A549 (cell line): ENCODE measurements around the gene AHR. TPM values are rescaled to one million over a fixed set of nuclear protein-coding genes. Genes with fewer than 3 reads are reported as not detected.
A peak's percentile ranks its signal among the peaks of the same experiment; 100 is the strongest.

Experiments used
- ATOH8 ChIP-seq: fragments of 250-450 bp; sonication (Bioruptor Pico); IDR thresholded peaks from 2 replicates; pipeline ENCODE4 v1.5.0; 2020; ENCODE audit warnings: low read depth, mild to moderate bottlenecking, moderate library complexity
- CBX2 ChIP-seq: fragments of 200-600 bp; sonication (generic); IDR thresholded peaks from 2 replicates; pipeline ENCODE4 v1.6.1; 2016; ENCODE audit warnings: low read depth, mild to moderate bottlenecking, borderline replicate concordance
- CHD2 ChIP-seq: fragments of 150-350 bp; IDR thresholded peaks from 2 replicates; pipeline ENCODE4 v1.6.1; 2014; ENCODE audit warnings: low read length; ENCODE audit not compliant: partially characterized antibody
- CHD4 ChIP-seq: fragments of 200-600 bp; sonication (generic); IDR thresholded peaks from 2 replicates; pipeline ENCODE4 v1.6.1; 2016; ENCODE audit warnings: antibody characterized with exemption, mild to moderate bottlenecking, borderline replicate concordance
- CTCF ChIP-seq: fragments of >200 bp; sonication (Bioruptor Twin); formaldehyde crosslinking; IDR thresholded peaks from 3 replicates; pipeline ENCODE4 v1.5.1; 2016
- FOSL2 ChIP-seq, 2 experiments: fragments of 450-650 bp in 1 of 2; fragments of >200 bp in 1 of 2; sonication (Bioruptor Twin) in 1 of 2; formaldehyde crosslinking; IDR thresholded peaks; 2 replicates each; pipeline versions ENCODE4 v1.5.0 to v1.6.1; 2016 to 2020; ENCODE audit warnings: mild to moderate bottlenecking in 1 of 2, moderate library complexity in 1 of 2
- GATA3 ChIP-seq: IDR thresholded peaks from 2 replicates; pipeline ENCODE4 v1.6.1; 2012; ENCODE audit warnings: borderline replicate concordance
- HES2 ChIP-seq: fragments of >200 bp; sonication (Bioruptor Twin); formaldehyde crosslinking; IDR thresholded peaks from 2 replicates; pipeline ENCODE4 v1.6.1; 2016
- HMGXB4 ChIP-seq: fragments of 250-450 bp; sonication (Bioruptor Pico); IDR thresholded peaks from 2 replicates; pipeline ENCODE4 v1.5.0; 2021; ENCODE audit warnings: mild to moderate bottlenecking, moderate library complexity, borderline replicate concordance
- HOXA7 ChIP-seq: fragments of 250-450 bp; sonication (Bioruptor Pico); IDR thresholded peaks from 2 replicates; pipeline ENCODE4 v1.5.0; 2020; ENCODE audit warnings: mild to moderate bottlenecking, moderate library complexity
- JUN ChIP-seq, 2 experiments: fragments of >200 bp; sonication (Bioruptor Twin); formaldehyde crosslinking; IDR thresholded peaks; 2 replicates in 1 of 2; 3 replicates in 1 of 2; pipeline ENCODE4 v1.6.1; 2016 to 2017
- JUNB ChIP-seq: fragments of >200 bp; sonication (Bioruptor Twin); formaldehyde crosslinking; IDR thresholded peaks from 2 replicates; pipeline ENCODE4 v1.6.1; 2016
- KDM1A ChIP-seq: fragments of 200-600 bp; sonication (generic); IDR thresholded peaks from 2 replicates; pipeline ENCODE4 v1.6.1; 2016; ENCODE audit warnings: low read depth, mild to moderate bottlenecking
- MAFK ChIP-seq: fragments of 450-650 bp; IDR thresholded peaks from 2 replicates; pipeline ENCODE4 v1.6.1; 2014; ENCODE audit not compliant: partially characterized antibody
- NFE2L2 ChIP-seq: fragments of 150-350 bp; conservative IDR thresholded peaks from 2 replicates; pipeline ENCODE4 v1.6.1; 2014; ENCODE audit warnings: low read length
- NPAS2 ChIP-seq: fragments of 250-450 bp; sonication (Bioruptor Pico); IDR thresholded peaks from 2 replicates; pipeline ENCODE4 v1.8.0; 2022; ENCODE audit warnings: mild to moderate bottlenecking, moderate library complexity, borderline replicate concordance
- PHF8 ChIP-seq: fragments of 200-600 bp; sonication (generic); IDR thresholded peaks from 2 replicates; pipeline ENCODE4 v1.6.1; 2016; ENCODE audit warnings: low read depth, mild to moderate bottlenecking, antibody characterized with exemption, moderate library complexity, borderline replicate concordance
- POLR2AphosphoS2 ChIP-seq: conservative IDR thresholded peaks from 2 replicates; pipeline ENCODE4 v1.6.1; 2012; ENCODE audit warnings: low read length, improper control_type of control experiment, inconsistent platforms
- RAD21 ChIP-seq, 2 experiments: fragments of >200 bp in 1 of 2; sonication (Bioruptor Twin) in 1 of 2; formaldehyde crosslinking in 1 of 2; IDR thresholded peaks in 1 of 2; conservative IDR thresholded peaks in 1 of 2; 2 replicates in 1 of 2; 3 replicates in 1 of 2; pipeline ENCODE4 v1.6.1; 2012 to 2018; ENCODE audit warnings: inconsistent platforms in 1 of 2
- RARB ChIP-seq: fragments of 250-450 bp; sonication (Bioruptor Pico); IDR thresholded peaks from 2 replicates; pipeline ENCODE4 v1.8.0; 2021; ENCODE audit warnings: mild to moderate bottlenecking, moderate library complexity
- RCOR1 ChIP-seq: fragments of 150-350 bp; IDR thresholded peaks from 2 replicates; pipeline ENCODE4 v1.6.1; 2014; ENCODE audit warnings: antibody characterized with exemption, low read length, low read depth
- RFX5 ChIP-seq: fragments of 450-650 bp; IDR thresholded peaks from 2 replicates; pipeline ENCODE4 v1.7.1; 2014; ENCODE audit warnings: antibody characterized with exemption, mild to moderate bottlenecking, moderate library complexity
- SREBF2 ChIP-seq: fragments of 450-650 bp; IDR thresholded peaks from 2 replicates; pipeline ENCODE4 v1.6.1; 2014; ENCODE audit warnings: mild to moderate bottlenecking, moderate library complexity
- TFCP2L1 ChIP-seq: fragments of 250-450 bp; sonication (Bioruptor Pico); IDR thresholded peaks from 2 replicates; pipeline ENCODE4 v1.5.0; 2021; ENCODE audit warnings: mild to moderate bottlenecking
- TP53 ChIP-seq: fragments of 250-450 bp; sonication (Bioruptor Pico); IDR thresholded peaks from 2 replicates; pipeline ENCODE4 v1.5.0; 2021; ENCODE audit warnings: mild to moderate bottlenecking, moderate library complexity
- ZFP36 ChIP-seq: fragments of 450-650 bp; IDR thresholded peaks from 2 replicates; pipeline ENCODE4 v1.6.1; 2014; ENCODE audit warnings: borderline replicate concordance; ENCODE audit not compliant: partially characterized antibody
- ZSCAN20 ChIP-seq: fragments of 250-450 bp; sonication (Bioruptor Pico); IDR thresholded peaks from 2 replicates; pipeline ENCODE4 v1.8.0; 2022; ENCODE audit warnings: mild to moderate bottlenecking, moderate library complexity
- polyA plus RNA-seq, 4 experiments: library from polyadenylated mRNA; depleted of rRNA in 3 of 4; stranded (reverse); fragments of >200 nt; fragmentation: RNase III in 1 of 4; extraction: RNeasy Plus Mini Kit Qiagen cat#74134 plus additional on column Dnase treatment in 1 of 4; gene quantifications; 2 replicates in 3 of 4; 3 replicates in 1 of 4; pipeline ENCODE4 v1.2.3, GENCODE V29; 2011 to 2017
- TF ChIP-seq, protein P1 (sequence below): fragments of >200 bp; sonication (Bioruptor Twin); formaldehyde crosslinking; IDR thresholded peaks from 3 replicates; pipeline ENCODE4 v1.6.1; 2016

The AHR gene
- polyA plus RNA-seq, 2 of the 4 experiments (the other 2 are of a cell fraction): 9.1 to 14.3 TPM

DNA sequence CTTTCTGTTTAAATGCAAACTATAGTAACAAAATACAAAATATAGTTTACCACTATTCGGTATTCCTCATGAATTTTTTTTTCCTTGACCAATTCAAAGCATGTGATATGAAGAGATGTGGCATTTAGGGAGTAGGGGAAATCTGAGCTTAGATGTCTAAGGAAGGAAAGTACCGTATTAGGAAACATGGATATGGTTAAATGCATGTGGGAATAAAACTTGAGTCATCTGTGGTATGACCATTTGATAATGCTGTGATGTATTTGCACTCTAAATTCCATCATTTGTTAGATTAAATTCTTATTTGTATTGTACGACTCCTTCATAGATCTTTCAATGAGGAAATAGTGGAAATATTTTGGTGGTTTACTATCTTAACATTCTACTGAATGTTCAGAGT is 19.7 kb downstream of the AHR start (continued):
- TF ChIP-seq RFX5 (no peak), RCOR1 (no peak), JUNB (peak; percentile 60), HMGXB4 (CRISPR knock-in tag) (no peak), CBX2 (no peak), POLR2AphosphoS2 (no peak), KDM1A (no peak), JUN (IDR thresholded peaks at IDR 0.05) (no peak), HOXA7 (CRISPR knock-in tag) (no peak), TP53 (CRISPR knock-in tag) (no peak), CTCF (no peak), HES2 (no peak), NPAS2 (no peak), CHD4 (no peak), TFCP2L1 (no peak), RAD21 (conservative IDR thresholded peaks at IDR 0.05 in 1 of 2, IDR thresholded peaks at IDR 0.05 in 1 of 2) (0 out of 5 replicates have a peak, but pooled peaks of 1 of the 2 experiments have one; percentile 5), MAFK (no peak), SREBF2 (no peak), RARB (CRISPR knock-in tag) (no peak), PHF8 (no peak), FOSL2 (IDR thresholded peaks at IDR 0.05) (no peak), FOSL2 (CRISPR knock-in tag; IDR thresholded peaks at IDR 0.05) (peak; percentile 71), NFE2L2 (no peak), ZFP36 (no peak), CHD2 (no peak), ATOH8 (CRISPR knock-in tag) (no peak), ZSCAN20 (CRISPR knock-in tag) (no peak), GATA3 (peak; percentile 70)
- TF ChIP-seq, protein P1, sequence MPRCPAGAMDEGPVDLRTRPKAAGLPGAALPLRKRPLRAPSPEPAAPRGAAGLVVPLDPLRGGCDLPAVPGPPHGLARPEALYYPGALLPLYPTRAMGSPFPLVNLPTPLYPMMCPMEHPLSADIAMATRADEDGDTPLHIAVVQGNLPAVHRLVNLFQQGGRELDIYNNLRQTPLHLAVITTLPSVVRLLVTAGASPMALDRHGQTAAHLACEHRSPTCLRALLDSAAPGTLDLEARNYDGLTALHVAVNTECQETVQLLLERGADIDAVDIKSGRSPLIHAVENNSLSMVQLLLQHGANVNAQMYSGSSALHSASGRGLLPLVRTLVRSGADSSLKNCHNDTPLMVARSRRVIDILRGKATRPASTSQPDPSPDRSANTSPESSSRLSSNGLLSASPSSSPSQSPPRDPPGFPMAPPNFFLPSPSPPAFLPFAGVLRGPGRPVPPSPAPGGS: no peak
